ENCODE measurements around the gene FOXO6.

FOXO6 gene

DNA sequence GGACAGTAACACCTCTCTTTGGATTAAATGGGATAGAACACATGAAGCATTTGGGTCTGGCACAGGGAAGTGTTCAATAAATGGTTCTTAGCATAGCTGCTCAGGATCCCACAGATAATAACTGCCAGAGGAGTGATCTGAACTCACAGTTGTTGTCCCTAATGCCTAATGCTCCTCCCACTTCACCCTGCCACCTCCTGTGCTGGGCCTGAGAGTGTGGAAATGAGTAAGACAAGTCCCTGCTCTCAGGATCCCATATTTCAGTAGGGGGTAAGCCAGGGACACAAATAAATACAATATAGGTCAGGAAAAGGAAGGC is 19.9 kb upstream of the FOXO6 start:
- no peak for DNase-seq (ENCODE audit: insufficient read length, low spot score)
- TF ChIP-seq PAX5 (IDR thresholded peaks at IDR 0.05; ENCODE audit: insufficient read depth, low read length, severe bottlenecking), result no peak
- TF ChIP-seq POLR2A (IDR thresholded peaks at IDR 0.05; ENCODE audit: low read depth, low read length), result no peak
- TF ChIP-seq POU2F2 (IDR thresholded peaks at IDR 0.05; ENCODE audit: low read depth, low read length), result no peak
- TF ChIP-seq SPI1 (IDR thresholded peaks at IDR 0.05; ENCODE audit: low read depth, low read length), result no peak
- no peak for TF ChIP-seq TAF1 (IDR thresholded peaks at IDR 0.05; ENCODE audit: low read depth, low read length)
- TF ChIP-seq POLR2AphosphoS5 (IDR thresholded peaks at IDR 0.05; ENCODE audit: low read depth, low read length), result no peak
- no peak for FAIRE-seq

- FAIRE-seq, result no peak
- TF ChIP-seq POLR2AphosphoS5 (IDR thresholded peaks at IDR 0.05; ENCODE audit: low read depth, low read length), result no peak
- TF ChIP-seq SPI1 (IDR thresholded peaks at IDR 0.05; ENCODE audit: low read depth, low read length), result no peak
Measured at GRCh38 chr1:41341772-41342562, 19.3 kb upstream of the FOXO6 start.

GRCh38 chr1:41342774-41343355 is 18.4 kb upstream of the FOXO6 start:
- DNase-seq (ENCODE audit: insufficient read length, low spot score) (no peak), FAIRE-seq (no peak)
- TF ChIP-seq PAX5 (IDR thresholded peaks at IDR 0.05; ENCODE audit: insufficient read depth, low read length, severe bottlenecking), result no peak
- TF ChIP-seq POLR2AphosphoS5 (IDR thresholded peaks at IDR 0.05; ENCODE audit: low read depth, low read length), result no peak
- no peak for TF ChIP-seq SPI1 (IDR thresholded peaks at IDR 0.05; ENCODE audit: low read depth, low read length)
- TF ChIP-seq POLR2A (IDR thresholded peaks at IDR 0.05; ENCODE audit: low read depth, low read length), result no peak
- TF ChIP-seq POU2F2 (IDR thresholded peaks at IDR 0.05; ENCODE audit: low read depth, low read length), result no peak
- TF ChIP-seq TAF1 (IDR thresholded peaks at IDR 0.05; ENCODE audit: low read depth, low read length), result no peak

More at GRCh38 chr1:41341772-41342562, 19.3 kb upstream of the FOXO6 start:
- DNase-seq (ENCODE audit: insufficient read length, low spot score), result no peak

DNA sequence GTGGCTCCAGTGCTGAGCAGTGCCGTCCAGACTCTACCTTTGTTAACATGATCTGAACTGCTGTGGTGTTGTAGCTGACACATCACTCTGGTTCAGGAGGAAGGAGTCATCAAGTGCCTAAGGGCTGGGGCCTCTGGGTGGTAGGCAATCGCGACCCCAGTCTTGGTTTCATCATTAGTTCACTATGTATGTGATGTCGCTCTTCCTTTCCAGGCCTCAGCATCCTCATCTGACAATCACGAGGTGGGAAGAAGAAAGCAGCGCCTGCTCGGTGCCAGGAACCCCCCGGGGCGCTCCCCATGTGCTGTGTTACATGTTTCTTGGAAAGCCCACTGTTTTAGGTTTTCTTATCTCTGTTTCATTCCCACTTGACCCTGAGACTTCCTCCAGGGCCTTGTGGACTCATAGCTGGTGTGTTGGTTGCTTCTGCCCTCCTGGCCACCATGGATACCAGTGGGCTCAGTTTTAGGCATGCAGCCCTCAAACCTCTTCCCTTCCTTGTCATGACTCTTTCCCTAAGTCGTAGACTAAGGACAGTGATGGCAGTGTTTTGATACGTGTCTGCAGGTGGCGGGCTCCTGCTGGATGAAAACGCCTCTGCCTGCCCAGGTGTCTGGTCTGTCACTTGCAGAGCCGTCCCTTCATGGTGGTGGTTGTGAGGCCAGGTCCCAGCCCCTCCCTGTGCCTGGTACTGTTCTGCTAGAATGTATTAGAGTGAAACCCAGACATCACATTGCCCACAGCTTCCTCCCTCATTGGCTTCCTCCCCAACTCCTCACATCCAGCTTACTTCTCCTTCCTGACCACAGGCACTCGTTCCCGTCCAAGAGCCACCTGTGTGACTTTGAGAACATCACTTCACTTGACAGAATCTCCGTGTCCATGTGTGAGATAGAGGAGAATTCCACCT is 17.2 kb upstream of the FOXO6 start:
- TF ChIP-seq SPI1 (IDR thresholded peaks at IDR 0.05; ENCODE audit: low read depth, low read length), result 0 out of 2 replicates have a peak, but pooled peaks have one; percentile 17
- TF ChIP-seq POU2F2 (IDR thresholded peaks at IDR 0.05; ENCODE audit: low read depth, low read length), result no peak
- no peak for TF ChIP-seq POLR2AphosphoS5 (IDR thresholded peaks at IDR 0.05; ENCODE audit: low read depth, low read length)
- TF ChIP-seq TAF1 (IDR thresholded peaks at IDR 0.05; ENCODE audit: low read depth, low read length), result no peak
- TF ChIP-seq PAX5 (IDR thresholded peaks at IDR 0.05; ENCODE audit: insufficient read depth, low read length, severe bottlenecking), result no peak
- TF ChIP-seq POLR2A (IDR thresholded peaks at IDR 0.05; ENCODE audit: low read depth, low read length), result no peak
- peak; percentile 31 for FAIRE-seq
- no peak for DNase-seq (ENCODE audit: insufficient read length, low spot score)

DNA sequence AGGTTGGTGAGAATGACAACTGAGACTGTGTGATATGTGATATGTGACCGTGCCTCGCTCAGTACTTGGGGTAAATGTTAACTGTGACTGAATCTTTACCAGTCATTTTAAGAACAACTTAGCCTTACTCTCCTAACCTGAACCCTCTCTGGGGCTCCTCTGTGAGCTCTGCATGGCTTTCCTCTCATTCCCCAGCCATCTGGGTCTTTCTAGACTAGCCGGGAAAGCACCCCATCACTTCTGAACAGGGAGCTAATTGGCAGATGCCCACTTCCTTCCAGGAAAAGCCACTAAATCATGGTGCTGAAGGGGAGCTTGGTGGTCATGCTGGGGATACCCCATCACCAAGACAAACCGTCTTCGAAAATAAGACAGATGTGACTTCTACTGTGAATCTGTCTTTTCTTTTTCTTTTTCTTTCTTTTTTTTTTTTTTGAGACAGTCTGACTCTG is 16.5 kb upstream of the FOXO6 start:
- FAIRE-seq, result no peak
- no peak for DNase-seq (ENCODE audit: insufficient read length, low spot score)
- TF ChIP-seq POLR2AphosphoS5 (IDR thresholded peaks at IDR 0.05; ENCODE audit: low read depth, low read length) (no peak), POLR2A (IDR thresholded peaks at IDR 0.05; ENCODE audit: low read depth, low read length) (no peak), POU2F2 (IDR thresholded peaks at IDR 0.05; ENCODE audit: low read depth, low read length) (no peak), TAF1 (IDR thresholded peaks at IDR 0.05; ENCODE audit: low read depth, low read length) (no peak), SPI1 (IDR thresholded peaks at IDR 0.05; ENCODE audit: low read depth, low read length) (peak; percentile 35; the same call in 1 of the 2 replicates), PAX5 (IDR thresholded peaks at IDR 0.05; ENCODE audit: insufficient read depth, low read length, severe bottlenecking) (no peak)

- FAIRE-seq (no peak), DNase-seq (ENCODE audit: insufficient read length, low spot score) (no peak)
- no peak for TF ChIP-seq TAF1 (IDR thresholded peaks at IDR 0.05; ENCODE audit: low read depth, low read length)
- no peak for TF ChIP-seq SPI1 (IDR thresholded peaks at IDR 0.05; ENCODE audit: low read depth, low read length)
- no peak for TF ChIP-seq POU2F2 (IDR thresholded peaks at IDR 0.05; ENCODE audit: low read depth, low read length)
- no peak for TF ChIP-seq POLR2A (IDR thresholded peaks at IDR 0.05; ENCODE audit: low read depth, low read length)
- TF ChIP-seq POLR2AphosphoS5 (IDR thresholded peaks at IDR 0.05; ENCODE audit: low read depth, low read length), result no peak
- TF ChIP-seq PAX5 (IDR thresholded peaks at IDR 0.05; ENCODE audit: insufficient read depth, low read length, severe bottlenecking), result no peak
Measured at GRCh38 chr1:41345434-41346075, 15.7 kb upstream of the FOXO6 start.

DNA sequence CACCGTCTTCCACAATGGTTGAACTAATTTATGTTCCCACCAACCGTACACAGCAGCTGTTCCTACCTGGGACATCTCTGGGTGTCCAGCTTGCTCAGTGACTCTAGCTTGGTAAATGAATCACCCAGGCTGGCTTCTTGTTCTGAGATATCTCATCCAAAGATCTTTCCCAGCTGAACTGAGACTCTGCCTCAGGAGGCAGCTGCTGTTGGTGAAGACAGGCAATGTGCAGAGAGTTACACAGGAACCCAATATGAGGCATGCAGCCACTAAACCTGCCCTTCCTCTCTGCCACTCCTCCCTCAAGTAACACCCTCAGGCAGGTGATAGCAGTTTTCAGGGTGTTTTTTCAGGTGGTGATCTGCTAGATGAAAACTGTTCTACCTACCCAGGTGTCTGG is 14.0 kb upstream of the FOXO6 start:
- DNase-seq (ENCODE audit: insufficient read length, low spot score), result no peak
- TF ChIP-seq PAX5 (IDR thresholded peaks at IDR 0.05; ENCODE audit: insufficient read depth, low read length, severe bottlenecking) (no peak), POLR2AphosphoS5 (IDR thresholded peaks at IDR 0.05; ENCODE audit: low read depth, low read length) (no peak), SPI1 (IDR thresholded peaks at IDR 0.05; ENCODE audit: low read depth, low read length) (no peak)
- FAIRE-seq, result no peak

DNA sequence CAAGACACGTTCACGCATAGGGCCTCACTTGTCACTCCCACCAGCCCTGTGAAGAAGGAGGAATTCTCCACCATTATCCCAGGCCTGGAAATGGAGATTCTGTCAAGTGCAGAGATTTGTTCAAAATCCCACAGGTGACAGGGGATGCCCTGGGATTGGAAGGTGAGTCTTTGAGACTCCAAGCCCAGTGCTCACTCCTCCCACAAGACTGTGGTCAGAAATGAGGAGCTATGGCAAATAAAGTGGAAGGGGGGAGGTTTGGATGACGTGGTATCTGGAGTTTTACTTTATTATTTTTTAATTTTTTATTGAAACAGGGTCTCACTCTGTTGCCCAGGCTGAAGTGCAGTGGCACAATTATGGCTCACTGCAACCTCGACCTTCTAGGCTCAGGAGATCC is 12.8 kb upstream of the FOXO6 start:
- no peak for TF ChIP-seq PAX5 (IDR thresholded peaks at IDR 0.05; ENCODE audit: insufficient read depth, low read length, severe bottlenecking)
- TF ChIP-seq TAF1 (IDR thresholded peaks at IDR 0.05; ENCODE audit: low read depth, low read length), result no peak
- no peak for TF ChIP-seq POU2F2 (IDR thresholded peaks at IDR 0.05; ENCODE audit: low read depth, low read length)
- TF ChIP-seq POLR2AphosphoS5 (IDR thresholded peaks at IDR 0.05; ENCODE audit: low read depth, low read length), result no peak
- no peak for TF ChIP-seq POLR2A (IDR thresholded peaks at IDR 0.05; ENCODE audit: low read depth, low read length)
- no peak for TF ChIP-seq SPI1 (IDR thresholded peaks at IDR 0.05; ENCODE audit: low read depth, low read length)
- DNase-seq (ENCODE audit: insufficient read length, low spot score), result no peak
- no peak for FAIRE-seq

Data from GM12891 (cell line).